ENCODE data around the gene GNAI3.

Gene GNAI3

GRCh38 chr1:109514846-109515245, 33.6 kb upstream of the GNAI3 start:
- no peaks in the 10 kb centered on the region for H3K79me2 ChIP-seq (ENCODE audit: insufficient read depth, low read length)
- TF ChIP-seq EZH2 (IDR thresholded peaks at IDR 0.05; ENCODE audit: borderline replicate concordance, low read depth, low read length, severe bottlenecking) (no peak), CTCF (IDR thresholded peaks at IDR 0.05; ENCODE audit: borderline replicate concordance, extremely low read depth, low read length, poor library complexity, severe bottlenecking) (no peak)
- peaks cover 9% of the 10 kb centered on the region for H3K27me3 ChIP-seq (ENCODE audit: insufficient read depth, low read length, poor library complexity)
- peaks cover 3% of the 10 kb centered on the region; the same call in 1 of the 2 replicates for H3K4me1 ChIP-seq (ENCODE audit: insufficient read depth, low read length)
- H3K9ac ChIP-seq (ENCODE audit: low read depth, low read length): no peak overlapping the region
- no peaks in the 10 kb centered on the region for H4K20me1 ChIP-seq (ENCODE audit: insufficient read depth, low read length)
- DNase-seq (no peak), ATAC-seq (ENCODE audit: insufficient read depth, low read depth) (no peak)
- H2AFZ ChIP-seq (ENCODE audit: low read depth, low read length): no peak overlapping the region
- H3K4me2 ChIP-seq (ENCODE audit: insufficient read depth, low read length): no peak overlapping the region
- no peak overlapping the region for H3K27ac ChIP-seq (ENCODE audit: low read length)
- no peak overlapping the region for H3K4me3 ChIP-seq (ENCODE audit: low read depth in 1 of 2, low read length in 2 of 2)
- H3K9me3 ChIP-seq (ENCODE audit: insufficient read depth, low read length, severe bottlenecking): no peaks in the 10 kb centered on the region
- no peaks in the 10 kb centered on the region for H3K36me3 ChIP-seq (ENCODE audit: insufficient read depth, low read length)

GRCh38 chr1:109516872-109517271, 31.5 kb upstream of the GNAI3 start:
- DNase-seq: no peak
- no peak for TF ChIP-seq CTCF (IDR thresholded peaks at IDR 0.05; ENCODE audit: borderline replicate concordance, extremely low read depth, low read length, poor library complexity, severe bottlenecking)
- TF ChIP-seq EZH2 (IDR thresholded peaks at IDR 0.05; ENCODE audit: borderline replicate concordance, low read depth, low read length, severe bottlenecking): no peak
- Histone ChIP-seq H3K27ac (ENCODE audit: low read length) (no peak overlapping the region), H3K4me2 (ENCODE audit: insufficient read depth, low read length) (no peak overlapping the region), H3K27me3 (ENCODE audit: insufficient read depth, low read length, poor library complexity) (peaks cover 3% of the 10 kb centered on the region), H3K9ac (ENCODE audit: low read depth, low read length) (no peak overlapping the region), H3K9me3 (ENCODE audit: insufficient read depth, low read length, severe bottlenecking) (no peaks in the 10 kb centered on the region), H2AFZ (ENCODE audit: low read depth, low read length) (no peak overlapping the region), H4K20me1 (ENCODE audit: insufficient read depth, low read length) (no peaks in the 10 kb centered on the region), H3K4me3 (ENCODE audit: low read depth in 1 of 2, low read length in 2 of 2) (no peak overlapping the region), H3K79me2 (ENCODE audit: insufficient read depth, low read length) (no peaks in the 10 kb centered on the region), H3K4me1 (ENCODE audit: insufficient read depth, low read length) (no peaks in the 10 kb centered on the region), H3K36me3 (ENCODE audit: insufficient read depth, low read length) (no peaks in the 10 kb centered on the region)
- no peak for ATAC-seq (ENCODE audit: insufficient read depth, low read depth)

GRCh38 chr1:109517337-109517736, 31.1 kb upstream of the GNAI3 start:
- H3K27ac ChIP-seq (ENCODE audit: low read length): no peak overlapping the region

More at GRCh38 chr1:109517337-109517736, 31.1 kb upstream of the GNAI3 start:
- Histone ChIP-seq H4K20me1 (ENCODE audit: insufficient read depth, low read length) (no peaks in the 10 kb centered on the region), H3K4me2 (ENCODE audit: insufficient read depth, low read length) (no peak overlapping the region), H3K4me1 (ENCODE audit: insufficient read depth, low read length) (no peaks in the 10 kb centered on the region), H2AFZ (ENCODE audit: low read depth, low read length) (no peak overlapping the region), H3K9ac (ENCODE audit: low read depth, low read length) (no peak overlapping the region), H3K79me2 (ENCODE audit: insufficient read depth, low read length) (no peaks in the 10 kb centered on the region), H3K4me3 (ENCODE audit: low read depth in 1 of 2, low read length in 2 of 2) (no peak overlapping the region), H3K36me3 (ENCODE audit: insufficient read depth, low read length) (no peaks in the 10 kb centered on the region), H3K9me3 (ENCODE audit: insufficient read depth, low read length, severe bottlenecking) (no peaks in the 10 kb centered on the region), H3K27me3 (ENCODE audit: insufficient read depth, low read length, poor library complexity) (peaks cover 6% of the 10 kb centered on the region)
- ATAC-seq (ENCODE audit: insufficient read depth, low read depth): no peak
- TF ChIP-seq CTCF (IDR thresholded peaks at IDR 0.05; ENCODE audit: borderline replicate concordance, extremely low read depth, low read length, poor library complexity, severe bottlenecking): no peak
- TF ChIP-seq EZH2 (IDR thresholded peaks at IDR 0.05; ENCODE audit: borderline replicate concordance, low read depth, low read length, severe bottlenecking): no peak
- DNase-seq: no peak

All from DND-41 (cell line).